GM12878 (cell line): Measurements from ENCODE around the gene AIG1. TPM values are rescaled to one million over a fixed set of nuclear protein-coding genes. Genes with fewer than 3 reads are reported as not detected.

Source experiments
- ATAC-seq: fragments of 200-7000 bp; cut with Tn5 transposase; 3 replicates; pipeline ENCODE4 v1.9.1; 2020; ENCODE audit warnings: mild to moderate bottlenecking, moderate library complexity
- BruUV-seq: library from RNA; stranded (reverse); fragments of 400-500 nt; replicated peaks from 2 replicates; lab custom pipeline; 2021; lab: Mats Ljungman, UMichigan
- CTCF ChIA-PET: fragments of 300-600 bp; sonication (Branson Sonifier 250); formaldehyde crosslinking; extraction: SDS; loops from one replicate; lab custom pipeline; 2021; ENCODE audit warnings: inconsistent platforms; lab: Yijun Ruan, JAX
- POLR2A ChIA-PET: fragments of 350-600 bp; formaldehyde crosslinking; extraction: SDS; loops from one replicate; lab custom pipeline; 2021; ENCODE audit warnings: inconsistent platforms; lab: Charles Lee
- RAD21 ChIA-PET: fragments of 300-600 bp; sonication (Branson Sonifier 250); formaldehyde crosslinking; loops from one replicate; lab custom pipeline; 2023; ENCODE audit warnings: antibody characterized with exemption; ENCODE audit not compliant: unreplicated experiment; lab: Charles Lee
- SMC1A ChIA-PET: fragments of 300-600 bp; sonication (Branson Sonifier 250); formaldehyde crosslinking; loops from one replicate; lab custom pipeline; 2023; ENCODE audit not compliant: unreplicated experiment, uncharacterized antibody; lab: Charles Lee
- DNase-seq: peaks from one replicate; pipeline ENCODE4 v3.0.0-alpha.2; 2011; ENCODE audit warnings: low read depth, low spot score
- FAIRE-seq: peaks from 3 replicates; lab custom pipeline; 2011; peaks lifted over from hg19 to GRCh38; lab: Jason Lieb, UNC
- H2AFZ ChIP-seq: 2 replicates; pipeline ENCODE4 v1.6.0; 2011; ENCODE audit warnings: low read depth, low read length, control low read depth; ENCODE audit not compliant: control insufficient read depth
- H3K27ac ChIP-seq: 2 replicates; pipeline ENCODE4 v1.5.1; 2011; ENCODE audit warnings: control low read depth; ENCODE audit not compliant: control insufficient read depth, insufficient read depth
- H3K27me3 ChIP-seq, 2 experiments: replicated peaks in 1 of 2; 2 replicates each; pipeline versions ENCODE4 v1.6.0 to v1.6.1; 2011; ENCODE audit warnings: low read length in 1 of 2; ENCODE audit not compliant: control insufficient read depth in 2 of 2, insufficient read depth in 2 of 2
- H3K36me3 ChIP-seq, 2 experiments: 2 replicates each; pipeline ENCODE4 v1.5.1; 2011; ENCODE audit warnings: low read length in 1 of 2; ENCODE audit not compliant: control insufficient read depth in 2 of 2, insufficient read depth in 2 of 2
- H3K4me1 ChIP-seq: 2 replicates; pipeline ENCODE4 v1.6.1; 2011; ENCODE audit warnings: mild to moderate bottlenecking, low read length, moderate library complexity, mixed read lengths; ENCODE audit not compliant: control insufficient read depth, insufficient read depth
- H3K4me2 ChIP-seq: 2 replicates; pipeline ENCODE4 v1.6.0; 2011; ENCODE audit warnings: control low read depth; ENCODE audit not compliant: control insufficient read depth, insufficient read depth
- H3K4me3 ChIP-seq: fragments of 200-600 bp; sonication (generic); 2 replicates; pipeline ENCODE4 v1.5.1; 2016
- H3K79me2 ChIP-seq: 2 replicates; pipeline ENCODE4 v1.6.0; 2011; ENCODE audit warnings: low read length; ENCODE audit not compliant: control insufficient read depth, insufficient read depth
- H3K9ac ChIP-seq: 2 replicates; pipeline ENCODE4 v1.8.0; 2011; ENCODE audit warnings: low read length, control low read depth, mixed read lengths; ENCODE audit not compliant: control insufficient read depth, insufficient read depth
- H3K9me3 ChIP-seq: replicated peaks from 3 replicates; pipeline ENCODE4 v1.5.1; 2011; ENCODE audit warnings: mild to moderate bottlenecking, low read length; ENCODE audit not compliant: control insufficient read depth, insufficient read depth
- H4K20me1 ChIP-seq: 2 replicates; pipeline ENCODE4 v1.6.0; 2011; ENCODE audit not compliant: control insufficient read depth, insufficient read depth
- ASH2L ChIP-seq: fragments of 300-600, 200-600 bp; sonication (generic); IDR thresholded peaks from 2 replicates; pipeline ENCODE4 v1.6.1; 2017; ENCODE audit warnings: low read depth, mild to moderate bottlenecking, borderline replicate concordance
- CHD1 ChIP-seq: IDR thresholded peaks from 2 replicates; pipeline ENCODE4 v1.6.1; 2012; ENCODE audit warnings: low read depth, low read length, improper control_type of control experiment
- DPF2 ChIP-seq: fragments of 450-650 bp; IDR thresholded peaks from 2 replicates; pipeline ENCODE4 v1.6.1; 2017; ENCODE audit warnings: mild to moderate bottlenecking
- E2F4 ChIP-seq: IDR thresholded peaks from 2 replicates; pipeline ENCODE4 v1.6.1; 2012; ENCODE audit warnings: low read depth, low read length, improper control_type of control experiment
- ELK1 ChIP-seq: IDR thresholded peaks from 2 replicates; pipeline ENCODE4 v1.6.1; 2012; ENCODE audit warnings: low read depth, low read length, improper control_type of control experiment
- MLLT1 ChIP-seq: fragments of 450-650 bp; IDR thresholded peaks from 2 replicates; pipeline ENCODE4 v1.6.1; 2016; ENCODE audit warnings: mild to moderate bottlenecking
- MXI1 ChIP-seq: fragments of 150-350 bp; IDR thresholded peaks from 2 replicates; pipeline ENCODE4 v1.6.1; 2011; ENCODE audit warnings: low read depth, mild to moderate bottlenecking, inconsistent platforms, low read length, improper control_type of control experiment
- NFIC ChIP-seq: IDR thresholded peaks from 2 replicates; pipeline ENCODE4 v1.6.1; 2012; ENCODE audit warnings: low read depth, mild to moderate bottlenecking, inconsistent platforms, low read length, moderate library complexity
- SUPT20H ChIP-seq: IDR thresholded peaks from 2 replicates; pipeline ENCODE4 v1.6.1; 2011; ENCODE audit warnings: low read depth, mild to moderate bottlenecking, low read length, moderate library complexity, borderline replicate concordance; ENCODE audit not compliant: control insufficient read depth
- TAF1 ChIP-seq: IDR thresholded peaks from 2 replicates; pipeline ENCODE4 v1.6.1; 2011; ENCODE audit warnings: mild to moderate bottlenecking, low read depth, low read length, borderline replicate concordance
- USF1 ChIP-seq: IDR thresholded peaks from 2 replicates; pipeline ENCODE4 v1.6.1; 2011; ENCODE audit warnings: borderline replicate concordance, low read depth, mild to moderate bottlenecking, moderate library complexity, mixed read lengths, low read length; ENCODE audit not compliant: insufficient read depth; ENCODE audit errors: extremely low read length
- ZNF24 ChIP-seq: fragments of 450-650 bp; IDR thresholded peaks from 2 replicates; pipeline ENCODE4 v1.6.1; 2017; ENCODE audit warnings: antibody characterized with exemption, mild to moderate bottlenecking
- WGBS: methylation state at CpG from one replicate; pipeline ENCODE4 v1.1.6; 2016; ENCODE audit warnings: low lambda C conversion rate; ENCODE audit not compliant: insufficient replicate concordance, insufficient coverage; ENCODE audit errors: missing lambda C conversion rate; 5-methylcytosine and 5-hydroxymethylcytosine counted together
- in situ Hi-C: fragments of 300-500 bp; cut with MboI; formaldehyde crosslinking; loops from 9 replicates; pipeline ENCODE4 v1.14.3; 2018; ENCODE audit warnings: mixed read lengths
- intact Hi-C: fragments of 100-400 bp; cut with micrococcal nuclease; formaldehyde crosslinking; loops from one replicate; pipeline ENCODE4 v1.14.2; 2022; ENCODE audit not compliant: unreplicated experiment
- polyA plus RNA-seq, 11 experiments: library from polyadenylated mRNA; depleted of rRNA in 4 of 11; unstranded in 6 of 11; stranded (reverse) in 5 of 11; fragments of >200 nt; fragmentation: Nextera tagmentation in 4 of 11; fragmentation: Illumina TruSeq in 1 of 11; extraction: Ambion mirVana in 4 of 11; extraction: Trizol in 1 of 11; gene quantifications; 1 replicate in 1 of 11; 2 replicates in 10 of 11; pipeline versions ENCODE4 v1.2.1 to v1.2.3, GENCODE V29; 2011 to 2016; ENCODE audit warnings: inconsistent platforms in 2 of 11, missing spikeins in 2 of 11, low read depth in 1 of 11
- total RNA-seq, 4 experiments: library from RNA; depleted of rRNA in 3 of 4; stranded (reverse); fragments of >200 nt in 3 of 4; fragmentation: Illumina TruSeq in 1 of 4; extraction: Trizol in 1 of 4; gene quantifications; 2 replicates each; pipeline versions ENCODE4 v1.2.1 to v1.2.3, GENCODE V29; 2013 to 2021

Gene AIG1
- total and polyA plus RNA-seq, 10 of the 15 experiments (the other 5 are each of a cell fraction or from before 2014, with no cell fraction given), result 27.0 to 74.5 (median 36.4) TPM

- H2AFZ ChIP-seq, result no peak overlapping the region
- H4K20me1 ChIP-seq, result no peaks in the 10 kb centered on the region
- H3K27ac ChIP-seq, result no peak overlapping the region
- H3K36me3 ChIP-seq, result no peaks in the 10 kb centered on the region; a peak in 1 of 4 replicates
- SMC1A ChIA-PET, result interaction anchor here (0.6 to 1.3 kb wide), 4 partner anchors 9 to 1990 kb away, joined by 3 to 4 read pairs (median 3); no protein-coding TSS in a partner anchor
- DNase-seq (no peak), FAIRE-seq (no peak), ATAC-seq (no peak)
- no peaks in the 10 kb centered on the region for H3K4me1 ChIP-seq
- H3K9me3 ChIP-seq, result no peaks in the 10 kb centered on the region; the same call in none of the 3 replicates
- POLR2A ChIA-PET, result no interaction called here
- intact Hi-C loops (no loop called here), in situ Hi-C loops (no loop called here)
- H3K79me2 ChIP-seq, result no peaks in the 10 kb centered on the region
- H3K4me3 ChIP-seq, result no peak overlapping the region
- 100% methylated on average over 1 of the region's 1 CpG for WGBS
- no peak overlapping the region for H3K9ac ChIP-seq
- CTCF ChIA-PET, result interaction anchor here (1.3 kb wide), 1 partner anchor 8 kb away, joined by 3 read pairs; no protein-coding TSS in a partner anchor
- BruUV-seq, result no TSS peak
- H3K27me3 ChIP-seq, result no peaks in the 10 kb centered on the region
- no peak for TF ChIP-seq DPF2
- no peak for TF ChIP-seq ZNF24
- no peak for TF ChIP-seq TAF1
- no peak for TF ChIP-seq E2F4
- TF ChIP-seq NFIC, result no peak
- no peak for TF ChIP-seq MXI1
- TF ChIP-seq ELK1, result no peak
- no peak for TF ChIP-seq ASH2L
- no peak for TF ChIP-seq MLLT1
- no peak for TF ChIP-seq USF1
- TF ChIP-seq SUPT20H, result no peak
- TF ChIP-seq CHD1, result no peak
- RAD21 ChIA-PET, result no interaction called here
- no peak overlapping the region for H3K4me2 ChIP-seq
These were observed 114.3 kb downstream of the AIG1 start for GRCh38 chr6:143174951-143175350.
